ENCODE results near the gene ZNF785. TPM values are rescaled to one million over a fixed set of nuclear protein-coding genes. Genes with fewer than 3 reads are reported as not detected.

The ZNF785 gene
- total RNA-seq, 1 experiment from 2014 or later: 18.8 TPM

GRCh38 chr16:30600215-30600614 is 14.7 kb upstream of the ZNF785 start:
- Histone ChIP-seq H3K56ac (ENCODE audit: insufficient read length, low read depth, low read length) (no peak overlapping the region), H3K27ac (ENCODE audit: insufficient read length, low read depth, low read length) (no peak overlapping the region), H3K4me1 (ENCODE audit: insufficient read depth, low read length) (no peaks in the 10 kb centered on the region), H3K4me2 (ENCODE audit: insufficient read depth, insufficient read length, low read length) (no peak overlapping the region), H2BK15ac (ENCODE audit: low read depth, low read length) (no peak overlapping the region), H2AFZ (ENCODE audit: low read length) (no peak overlapping the region), H3K14ac (ENCODE audit: insufficient read depth, low read length) (no peak overlapping the region), H3K18ac (ENCODE audit: insufficient read length, low read depth, low read length) (no peak overlapping the region), H2BK5ac (ENCODE audit: insufficient read length, low read length) (no peak overlapping the region), H3K9ac (ENCODE audit: extremely low read depth, insufficient read length, low read length) (no peak overlapping the region), H4K5ac (ENCODE audit: insufficient read length, low read depth, low read length) (no peak overlapping the region), H3K79me1 (ENCODE audit: insufficient read depth, low read depth, low read length, poor library complexity, severe bottlenecking) (no peaks in the 10 kb centered on the region), H3K4ac (ENCODE audit: low read depth, low read length) (no peak overlapping the region), H2BK120ac (ENCODE audit: low read depth, low read length, poor library complexity, severe bottlenecking) (no peak overlapping the region), H3K79me2 (ENCODE audit: insufficient read depth, low read length) (no peaks in the 10 kb centered on the region), H4K20me1 (ENCODE audit: control insufficient read depth, insufficient read depth, insufficient read length) (no peaks in the 10 kb centered on the region), H3K9me3 (ENCODE audit: control insufficient read depth, low read depth, low read length) (no peaks in the 10 kb centered on the region), H2BK12ac (ENCODE audit: insufficient read length, low read depth, low read length) (no peak overlapping the region), H2AK5ac (ENCODE audit: insufficient read length, low read length) (no peak overlapping the region), H2BK20ac (ENCODE audit: low read depth, low read length, poor library complexity, severe bottlenecking) (no peak overlapping the region), H4K91ac (ENCODE audit: insufficient read length, low read depth, low read length) (no peak overlapping the region), H3K27me3 (ENCODE audit: insufficient read depth, low read length) (no peaks in the 10 kb centered on the region), H3K23ac (ENCODE audit: insufficient read length, low read depth, low read length) (no peak overlapping the region), H3T11ph (ENCODE audit: low read length) (no peak overlapping the region), H4K8ac (replicated peaks; ENCODE audit: insufficient read length, low read depth, low read length) (no peak overlapping the region), H3K23me2 (ENCODE audit: insufficient read length, low read depth, low read length, poor library complexity, severe bottlenecking) (no peaks in the 10 kb centered on the region)
- Mint-ChIP-seq H3K4me1 (no peaks in the 10 kb centered on the region), H3K27ac (no peak overlapping the region), H3K27me3 (ENCODE audit: low read depth) (no peaks in the 10 kb centered on the region), H3K36me3 (ENCODE audit: insufficient read depth in 1 of 3, low read depth in 3 of 3) (peaks cover 10 to 24% (median 20%) of the 10 kb centered on the region in 3 experiments), H3K4me3 (no peak overlapping the region), H3K9me3 (peaks cover 0 to 6% of the 10 kb centered on the region in 2 experiments; a peak in 2 of 5 replicates)
- DNase-seq: no peak
- no peak for TF ChIP-seq CTCF (conservative IDR thresholded peaks at IDR 0.05)
- WGBS (ENCODE audit: extremely low coverage, insufficient read length, low lambda C conversion rate): no CpG with 5 or more reads among the region's 3 CpGs
